ENCODE measurements around the gene LAMA4.

LAMA4 gene

DNA sequence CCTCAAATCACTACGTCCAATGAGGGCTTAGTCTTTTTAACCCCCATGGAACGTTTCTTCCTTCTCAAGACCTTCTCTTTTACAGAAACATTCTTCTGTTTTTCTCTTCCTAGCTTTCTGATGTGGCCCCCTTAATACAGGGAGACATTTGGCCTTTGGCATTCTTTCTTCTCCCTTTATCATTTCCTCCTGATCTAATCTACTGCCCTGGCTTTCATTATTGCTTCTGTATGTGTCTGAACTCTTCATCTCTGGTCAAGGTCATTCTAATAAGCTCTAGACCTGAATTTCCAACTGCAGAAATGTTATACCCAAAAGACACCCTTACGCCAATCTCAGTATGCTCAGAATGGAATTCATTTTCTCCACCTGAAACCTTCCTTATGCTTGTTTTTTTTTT is 18.4 kb upstream of the LAMA4 start:
- no peak for DNase-seq (ENCODE audit: low read depth)

DNA sequence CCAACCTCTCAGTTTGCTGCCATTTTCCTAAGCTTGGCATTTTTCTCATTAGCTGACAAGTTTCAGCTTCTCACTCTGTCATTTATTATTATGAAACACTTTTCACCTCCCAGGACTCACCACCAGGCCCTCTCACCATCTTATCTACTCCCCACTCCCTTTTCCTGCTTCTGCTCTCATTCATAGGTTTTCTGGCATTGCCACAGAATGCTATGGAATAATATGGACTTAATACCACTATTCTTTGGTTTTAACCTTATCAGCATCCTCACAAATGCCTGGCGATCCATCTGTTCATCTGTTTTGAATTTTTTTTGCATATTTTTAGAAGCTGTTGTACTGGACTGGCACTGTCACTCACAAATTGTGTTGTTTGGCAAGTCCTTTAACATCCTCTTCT is 16.4 kb upstream of the LAMA4 start:
- DNase-seq (ENCODE audit: low read depth) = no peak

- DNase-seq (ENCODE audit: low read depth) = no peak
Measured at GRCh38 chr6:112269979-112270566, 15.7 kb upstream of the LAMA4 start.

DNA sequence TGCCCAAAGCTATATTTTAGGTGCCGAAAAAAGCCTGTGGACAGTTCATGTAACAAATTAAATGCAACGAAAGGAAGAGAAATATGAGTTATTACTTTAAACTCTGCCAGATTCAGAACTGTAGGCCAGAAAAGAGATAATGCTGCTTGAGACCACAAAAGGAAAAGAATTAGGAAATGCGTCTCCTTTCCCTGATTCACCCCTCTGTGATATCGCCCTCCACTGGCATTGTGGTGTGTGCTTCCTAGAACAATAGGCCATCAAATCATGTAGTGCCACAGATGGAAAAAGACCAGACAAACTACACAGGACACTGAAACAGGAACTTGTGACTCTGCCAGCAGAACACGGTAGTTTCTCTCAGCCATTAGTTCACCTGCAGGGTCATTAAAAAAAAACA is 14.7 kb upstream of the LAMA4 start:
- no peak for DNase-seq (ENCODE audit: low read depth)

GRCh38 chr6:112268654-112269053 is 14.3 kb upstream of the LAMA4 start:
- no peak for DNase-seq (ENCODE audit: low read depth)

GRCh38 chr6:112268019-112268418 is 13.7 kb upstream of the LAMA4 start:
- no peak for DNase-seq (ENCODE audit: low read depth)

DNA sequence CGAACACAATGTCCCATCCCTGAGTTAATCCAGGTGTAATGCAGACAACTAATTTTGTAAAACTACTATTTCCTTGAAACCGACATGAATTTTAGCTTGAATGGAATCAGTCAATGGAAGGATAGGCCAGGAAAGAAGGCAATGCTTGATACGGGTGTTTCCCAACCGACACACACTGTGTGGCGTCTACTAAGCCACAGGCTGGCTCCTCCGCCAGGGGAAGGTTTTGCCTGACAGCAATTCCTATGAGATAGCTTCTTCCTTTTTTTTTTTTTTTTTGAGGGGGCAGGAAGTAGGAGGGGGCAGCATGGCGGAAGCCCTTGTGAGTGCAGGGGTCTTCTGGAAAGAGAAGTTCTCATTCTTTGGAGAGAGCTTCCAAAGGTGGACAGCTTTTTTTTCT is 12.0 kb upstream of the LAMA4 start:
- DNase-seq (ENCODE audit: low read depth) = no peak

- no peak for DNase-seq (ENCODE audit: low read depth)
Measured at GRCh38 chr6:112259337-112259675, 4.9 kb upstream of the LAMA4 start.

DNA sequence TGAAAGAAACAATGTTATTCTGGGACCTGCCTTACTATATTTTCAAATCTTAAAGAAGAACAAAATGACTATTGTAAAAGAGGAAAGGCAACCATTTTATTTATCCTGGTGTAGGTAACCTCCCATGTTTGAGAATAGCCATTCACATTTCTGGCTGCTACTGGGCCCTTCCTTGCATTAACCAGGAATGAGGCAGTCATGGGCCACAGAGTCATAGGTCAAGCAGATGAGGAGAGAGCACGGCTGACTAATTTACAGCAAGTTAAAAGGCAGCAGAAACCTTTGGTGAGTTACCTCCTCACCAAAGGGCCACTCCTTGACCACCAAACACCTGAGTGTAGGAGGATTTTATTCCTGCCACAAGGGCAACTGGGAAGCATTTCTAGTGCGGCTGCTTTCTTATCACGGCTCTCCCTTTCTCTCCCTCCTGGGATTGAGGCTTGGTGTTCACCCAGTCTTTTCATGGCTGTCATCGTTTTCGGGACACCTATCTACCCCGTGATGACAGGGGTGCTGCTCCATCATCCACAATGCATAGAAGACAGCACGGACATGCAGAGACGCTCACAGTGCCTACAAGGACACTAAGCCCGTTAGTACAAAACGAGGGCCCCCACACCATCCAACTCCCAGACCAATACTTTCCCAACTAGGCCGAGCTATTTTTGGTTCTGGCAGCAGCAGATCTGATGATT is 4.4 kb upstream of the LAMA4 start:
- DNase-seq (ENCODE audit: low read depth) = no peak

- no peak for DNase-seq (ENCODE audit: low read depth)
Measured at GRCh38 chr6:112257178-112257855, 3.0 kb upstream of the LAMA4 start.

GRCh38 chr6:112254921-112255320 is 554 bp upstream of the LAMA4 start:
- no peak for DNase-seq (ENCODE audit: low read depth)

GRCh38 chr6:112253498-112253840 is 898 bp downstream of the LAMA4 start:
- DNase-seq (ENCODE audit: low read depth) = no peak

- no peak for DNase-seq (ENCODE audit: low read depth)
Measured at GRCh38 chr6:112252571-112253497, 1.5 kb downstream of the LAMA4 start.

DNA sequence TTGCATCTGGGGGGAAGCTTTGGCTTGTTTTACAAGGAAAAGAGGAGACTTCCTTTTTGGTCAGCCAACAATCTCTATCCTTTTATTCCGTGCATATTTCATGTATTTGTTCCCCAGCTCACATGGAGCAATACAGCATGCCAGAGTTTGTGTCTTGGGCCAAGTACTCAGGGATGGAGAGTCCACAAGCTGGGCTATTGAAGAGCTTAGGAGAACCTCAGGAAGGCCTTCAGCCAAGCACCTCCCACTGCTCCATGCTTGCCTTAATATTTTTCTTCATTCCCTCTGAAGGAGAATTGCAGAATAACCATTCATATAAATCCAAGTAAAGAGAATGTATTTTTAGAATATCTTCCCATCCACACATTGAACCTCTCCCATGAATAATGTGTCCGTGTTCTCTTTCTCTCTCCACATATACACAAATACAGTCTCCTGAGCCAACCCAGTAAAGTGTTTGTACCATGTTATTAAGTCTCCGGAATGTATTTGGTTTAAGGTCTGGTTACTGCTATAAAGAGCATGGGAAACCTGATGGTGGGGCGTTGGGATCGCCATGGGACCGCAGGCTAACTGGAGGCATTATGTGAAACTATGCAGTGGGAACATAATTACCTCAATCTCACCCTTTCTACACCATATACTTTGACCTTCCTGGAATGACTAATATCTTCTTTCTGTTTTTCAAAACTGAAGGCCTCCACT is 3.0 kb downstream of the LAMA4 start:
- DNase-seq (ENCODE audit: low read depth) = no peak

DNA sequence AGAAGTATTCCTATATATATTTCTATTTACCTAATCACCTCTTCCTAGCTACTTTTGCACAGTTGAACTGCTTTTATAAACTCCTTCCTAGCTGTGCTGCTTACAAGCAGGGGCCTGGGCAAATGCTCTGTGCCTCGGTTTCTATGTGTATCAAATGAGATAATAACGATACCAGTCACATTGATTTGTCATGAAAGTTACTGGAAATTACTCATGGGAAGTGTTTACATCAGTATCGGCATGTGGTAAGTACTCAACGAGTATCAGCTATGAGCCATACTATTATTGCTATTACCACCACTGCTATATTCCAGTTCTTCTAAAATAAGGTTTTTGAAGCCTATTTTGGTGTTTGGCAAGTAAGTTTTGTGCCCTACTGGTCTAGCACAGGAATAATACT is 4.9 kb downstream of the LAMA4 start:
- no peak for DNase-seq (ENCODE audit: low read depth)

DNA sequence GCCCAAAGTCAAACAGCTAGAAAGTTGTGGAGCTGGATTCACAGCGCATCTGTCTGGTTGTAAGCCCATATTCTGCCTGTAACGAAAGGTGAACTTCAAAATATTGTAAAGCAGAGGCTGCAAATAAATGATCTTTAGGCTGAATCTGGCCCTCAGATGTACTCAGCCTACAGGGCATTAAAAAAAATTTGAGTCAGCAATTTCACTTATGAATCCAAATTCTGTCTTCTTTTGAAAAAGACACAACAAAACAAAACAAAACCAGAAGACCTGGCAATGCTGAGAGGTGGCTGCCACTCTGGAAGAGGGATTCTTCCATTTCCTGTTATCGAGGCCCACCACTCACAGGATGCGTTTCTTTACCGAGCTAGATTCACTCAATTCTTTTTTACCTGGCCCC is 7.1 kb downstream of the LAMA4 start:
- DNase-seq (ENCODE audit: low read depth) = no peak

DNA sequence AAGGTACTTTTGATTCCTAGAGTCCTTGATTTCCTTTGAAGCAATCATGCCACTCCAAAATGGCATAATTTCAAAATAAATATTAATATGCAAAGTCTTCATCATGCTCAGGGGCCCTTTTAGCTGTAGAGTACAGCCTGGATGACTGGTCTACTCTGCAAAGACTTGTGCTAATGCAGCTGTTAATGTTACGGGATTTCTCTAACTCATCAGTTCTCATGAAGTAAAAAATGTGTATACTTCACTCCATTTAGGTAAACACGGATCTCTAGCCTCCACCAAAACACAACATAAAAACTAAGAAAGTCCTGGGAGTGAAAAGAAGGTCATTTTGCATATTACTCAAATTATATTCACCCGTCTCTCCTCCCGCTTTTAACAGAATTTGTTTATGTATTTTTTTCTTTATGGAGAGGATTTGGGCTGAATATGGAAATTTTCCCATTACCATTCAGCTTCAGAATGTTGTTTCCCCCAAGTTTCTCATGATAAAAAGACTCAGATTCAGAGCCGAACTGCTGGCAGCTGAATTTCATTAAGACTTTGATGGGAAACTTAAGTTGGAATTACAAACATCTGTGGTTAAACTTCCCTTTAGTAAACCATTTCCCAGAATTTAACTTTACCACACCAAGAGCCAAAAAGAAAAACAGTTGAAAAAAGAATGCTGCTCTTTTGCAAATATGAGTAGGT is 8.7 kb downstream of the LAMA4 start:
- no peak for DNase-seq (ENCODE audit: low read depth)

GRCh38 chr6:112243861-112244827 is 10.2 kb downstream of the LAMA4 start:
- DNase-seq (ENCODE audit: low read depth) = no peak

DNA sequence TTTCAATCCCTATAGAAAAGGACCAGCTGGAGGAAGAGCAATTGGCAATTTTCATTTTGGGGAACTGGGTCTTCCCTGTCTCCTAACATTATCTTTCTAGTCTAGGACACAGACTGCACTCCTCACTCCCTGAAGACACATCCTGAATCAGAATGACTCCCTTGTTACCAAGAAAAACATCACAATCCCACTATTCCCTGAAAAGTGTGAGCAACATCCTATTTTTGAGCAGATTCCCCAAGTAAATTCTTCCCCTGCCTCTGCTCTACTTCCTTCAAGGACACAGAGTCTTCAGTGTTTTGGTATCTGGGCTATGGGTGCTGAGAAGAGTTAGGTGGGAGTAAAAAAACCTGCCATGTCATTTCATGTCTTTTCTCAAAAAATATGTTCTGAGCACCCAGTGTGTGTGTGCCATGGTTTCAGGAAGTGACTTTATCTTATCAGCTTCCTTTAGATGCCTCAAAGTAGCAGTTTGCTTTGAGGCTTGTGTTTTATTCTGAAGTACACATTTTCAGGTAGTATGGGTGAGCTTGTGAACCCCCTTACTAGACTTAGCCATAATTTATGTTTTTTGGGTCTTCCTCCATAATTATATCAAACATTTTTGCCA is 12.4 kb downstream of the LAMA4 start:
- DNase-seq (ENCODE audit: low read depth) = no peak

DNA sequence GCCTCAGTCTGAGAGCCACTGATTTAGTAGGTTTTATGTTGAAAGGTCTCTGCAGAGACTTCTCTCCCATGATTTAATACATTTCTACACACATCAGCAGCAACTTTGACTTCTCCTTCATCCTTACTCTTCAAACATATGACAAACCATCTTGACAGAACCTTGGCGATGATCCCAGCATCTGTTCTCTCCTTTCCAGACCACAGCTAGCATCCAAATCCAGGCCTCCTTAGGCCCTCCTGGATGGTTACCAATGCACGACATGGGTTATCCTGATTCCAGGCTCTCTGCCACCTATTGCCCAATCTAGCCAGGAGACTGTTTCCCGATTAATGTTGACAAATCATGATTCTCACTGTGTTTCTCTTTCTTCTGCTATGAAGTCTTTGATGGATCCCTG is 16.8 kb downstream of the LAMA4 start:
- DNase-seq (ENCODE audit: low read depth) = no peak
